Endothelial cell of umbilical vein (primary cell): Measurements from ENCODE around the gene SPTLC2. TPM values are rescaled to one million over a fixed set of nuclear protein-coding genes. Genes with fewer than 3 reads are reported as not detected.

Source experiments
- BruUV-seq: library from RNA; stranded (reverse); fragments of 400-500 nt; replicated peaks from 2 replicates; lab custom pipeline; 2021; lab: Mats Ljungman, UMichigan
- CTCF ChIA-PET: fragments of 300-600, 350-600 bp; sonication (Branson Sonifier 250); formaldehyde crosslinking; loops from one replicate; lab custom pipeline; 2021; ENCODE audit warnings: antibody characterized with exemption, inconsistent platforms; lab: Charles Lee
- POLR2A ChIA-PET: fragments of 300-600, 350-600 bp; sonication (Branson Sonifier 250); formaldehyde crosslinking; loops from one replicate; lab custom pipeline; 2021; ENCODE audit warnings: antibody characterized with exemption, inconsistent platforms; lab: Charles Lee
- DNase-seq: peaks from one replicate; pipeline ENCODE4 v3.0.0-alpha.2; 2011; ENCODE audit warnings: low read depth, low spot score
- FAIRE-seq: peaks from 2 replicates; lab custom pipeline; 2011; peaks lifted over from hg19 to GRCh38; lab: Jason Lieb, UNC
- H2AFZ ChIP-seq: 2 replicates; pipeline ENCODE4 v1.6.0; 2012; ENCODE audit warnings: low read depth, low read length, control low read depth, inconsistent platforms
- H3K27ac ChIP-seq: 2 replicates; pipeline ENCODE4 v1.5.1; 2011; ENCODE audit warnings: low read depth, mild to moderate bottlenecking, control low read depth, low read length, moderate library complexity; ENCODE audit not compliant: insufficient read depth
- H3K27me3 ChIP-seq, 2 experiments: 2 replicates each; pipeline versions ENCODE4 v1.6.0 to v1.6.1; 2011; ENCODE audit warnings: low read length in 2 of 2, mixed read lengths in 1 of 2; ENCODE audit not compliant: control insufficient read depth in 2 of 2, insufficient read depth in 2 of 2
- H3K36me3 ChIP-seq, 2 experiments: 2 replicates in 1 of 2; 3 replicates in 1 of 2; pipeline ENCODE4 v1.5.1; 2011; ENCODE audit warnings: low read length in 2 of 2, mild to moderate bottlenecking in 1 of 2, moderate library complexity in 1 of 2; ENCODE audit not compliant: control insufficient read depth in 2 of 2, insufficient read depth in 2 of 2; ENCODE audit errors: extremely low read depth in 1 of 2
- H3K4me1 ChIP-seq: 3 replicates; pipeline ENCODE4 v1.5.1; 2011; ENCODE audit warnings: mild to moderate bottlenecking, low read length; ENCODE audit not compliant: control insufficient read depth, insufficient read depth; ENCODE audit errors: extremely low read depth
- H3K4me2 ChIP-seq: 2 replicates; pipeline ENCODE4 v1.6.1; 2011; ENCODE audit warnings: low read length, control low read depth, mixed read lengths; ENCODE audit not compliant: insufficient read depth
- H3K4me3 ChIP-seq, 3 experiments: fragments of 200-600 bp in 1 of 3; sonication (generic), shearing (Covaris generic) in 1 of 3; replicated peaks in 1 of 3; 2 replicates each; pipeline ENCODE4 v1.5.1; 2011 to 2016; ENCODE audit warnings: control low read depth in 3 of 3, low read length in 3 of 3, mild to moderate bottlenecking in 2 of 3, inconsistent platforms in 1 of 3, low read depth in 1 of 3, moderate library complexity in 1 of 3; ENCODE audit not compliant: insufficient read depth in 1 of 3
- H3K79me2 ChIP-seq: 2 replicates; pipeline ENCODE4 v1.6.0; 2012; ENCODE audit warnings: low read length, inconsistent platforms; ENCODE audit not compliant: control insufficient read depth, insufficient read depth
- H3K9ac ChIP-seq: replicated peaks from 2 replicates; pipeline ENCODE3; 2011; ENCODE audit warnings: low read length, control low read depth; ENCODE audit not compliant: insufficient read depth; ENCODE audit errors: extremely low read depth
- H3K9me1 ChIP-seq: replicated peaks from 3 replicates; pipeline ENCODE4 v1.6.0; 2011; ENCODE audit warnings: mild to moderate bottlenecking, low read length; ENCODE audit not compliant: control insufficient read depth, insufficient read depth; ENCODE audit errors: extremely low read depth
- H3K9me3 ChIP-seq: replicated peaks from 2 replicates; pipeline ENCODE4 v1.5.1; 2012; ENCODE audit warnings: low read length, inconsistent platforms; ENCODE audit not compliant: control insufficient read depth, insufficient read depth
- H4K20me1 ChIP-seq: replicated peaks from 2 replicates; pipeline ENCODE3; 2011; ENCODE audit warnings: mild to moderate bottlenecking, low read length; ENCODE audit not compliant: control insufficient read depth, insufficient read depth; ENCODE audit errors: extremely low read depth
- CTCF ChIP-seq, 2 donors: IDR thresholded peaks; 1 replicate in 1 of 2; 2 replicates in 1 of 2; pipeline ENCODE4 v1.5.1; 2011; ENCODE audit warnings: low read length in 2 of 2, mild to moderate bottlenecking in 2 of 2, moderate library complexity in 2 of 2, control low read depth in 1 of 2, inconsistent platforms in 1 of 2, low read depth in 1 of 2; ENCODE audit not compliant: insufficient read depth in 1 of 2; ENCODE audit errors: extremely low read depth in 1 of 2
- EZH2 ChIP-seq: IDR thresholded peaks from 2 replicates; pipeline ENCODE4 v1.6.1; 2012; ENCODE audit warnings: borderline replicate concordance, low read depth, mild to moderate bottlenecking, moderate library complexity, low read length, inconsistent platforms; ENCODE audit not compliant: severe bottlenecking
- FOS ChIP-seq: IDR thresholded peaks from 2 replicates; pipeline ENCODE4 v1.6.1; 2011; ENCODE audit warnings: mild to moderate bottlenecking, low read length, moderate library complexity, borderline replicate concordance; ENCODE audit not compliant: insufficient read depth
- GATA2 ChIP-seq: IDR thresholded peaks from 2 replicates; pipeline ENCODE4 v1.7.0; 2011; ENCODE audit warnings: low read depth, mild to moderate bottlenecking, moderate library complexity, mixed read lengths, low read length; ENCODE audit not compliant: insufficient read length, insufficient read depth
- JUN ChIP-seq: IDR thresholded peaks from 2 replicates; pipeline ENCODE4 v1.6.1; 2011; ENCODE audit warnings: borderline replicate concordance, low read depth; ENCODE audit not compliant: insufficient read length, insufficient read depth
- MYC ChIP-seq: IDR thresholded peaks from one replicate; pipeline ENCODE4 v1.6.1; 2011; ENCODE audit warnings: mild to moderate bottlenecking, low read depth, low read length
- POLR2A ChIP-seq: IDR thresholded peaks from 2 replicates; pipeline ENCODE4 v1.6.1; 2012; ENCODE audit warnings: low read depth, mild to moderate bottlenecking, control low read depth, low read length
- POLR2AphosphoS5 ChIP-seq: IDR thresholded peaks from 2 replicates; pipeline ENCODE4 v1.6.1; 2012; ENCODE audit warnings: low read depth, mild to moderate bottlenecking, control low read depth, low read length, moderate library complexity; ENCODE audit not compliant: insufficient read depth
- dilution Hi-C: fragments of 300-500 bp; cut with MboI; formaldehyde crosslinking; loops from one replicate; pipeline ENCODE4 v1.15.0; 2019; ENCODE audit warnings: low sequenced_read_pairs; ENCODE audit not compliant: extremely low pct_ligation_motif_present
- intact Hi-C: fragments of 100-400 bp; cut with micrococcal nuclease; formaldehyde crosslinking; loops from one replicate; pipeline ENCODE4 v1.10.0; 2022
- polyA plus RNA-seq, 4 experiments: library from polyadenylated mRNA; depleted of rRNA in 3 of 4; stranded (reverse) in 3 of 4; unstranded in 1 of 4; fragments of >200 nt; gene quantifications; 2 replicates each; pipeline versions ENCODE4 v1.2.1 to v1.2.3, GENCODE V29; 2011 to 2012; ENCODE audit warnings: missing spikeins in 1 of 4
- total RNA-seq: library from RNA; stranded (reverse); gene quantifications from 2 replicates; pipeline ENCODE4 v1.2.3, GENCODE V29; 2021
- TF ChIP-seq, protein P1 (sequence below): IDR thresholded peaks from 2 replicates; pipeline ENCODE4 v1.6.1; 2011; ENCODE audit not compliant: insufficient read depth, insufficient read length

SPTLC2 gene
- total and polyA plus RNA-seq, 2 donors (not counting 3 experiments of a cell fraction or from before 2014, with no cell fraction given) = 19.1 to 71.3 TPM

- no peak overlapping the region for H3K9ac ChIP-seq
- H4K20me1 ChIP-seq = no peaks in the 10 kb centered on the region
- H3K36me3 ChIP-seq = no peaks in the 10 kb centered on the region
- H3K9me3 ChIP-seq = no peaks in the 10 kb centered on the region
- POLR2A ChIA-PET = no interaction called here
- no TSS peak for BruUV-seq
- no peak overlapping the region for H3K4me2 ChIP-seq
- no peaks in the 10 kb centered on the region for H3K9me1 ChIP-seq
- CTCF ChIA-PET = no interaction called here
- peaks cover 0 to 2% of the 10 kb centered on the region in 2 experiments for H3K27me3 ChIP-seq
- dilution Hi-C loops (no loop called here), intact Hi-C loops (no loop called here)
- FAIRE-seq = no peak
- H3K79me2 ChIP-seq = no peaks in the 10 kb centered on the region
- no peak for TF ChIP-seq GATA2
- no peak for TF ChIP-seq JUN
- H2AFZ ChIP-seq = no peak overlapping the region
- no peak for DNase-seq
- no peak overlapping the region for H3K4me3 ChIP-seq
- no peak overlapping the region for H3K27ac ChIP-seq
- no peaks in the 10 kb centered on the region for H3K4me1 ChIP-seq
Observed at GRCh38 chr14:77482422-77482821, 134.0 kb downstream of the SPTLC2 start.

- peaks cover 0 to 2% of the 10 kb centered on the region in 2 experiments for H3K27me3 ChIP-seq
- no peaks in the 10 kb centered on the region for H3K9me1 ChIP-seq
- dilution Hi-C loops = no loop called here
- no TSS peak for BruUV-seq
- no peak overlapping the region for H2AFZ ChIP-seq
- H3K79me2 ChIP-seq = no peaks in the 10 kb centered on the region
- no peak overlapping the region for H3K9ac ChIP-seq
- no peaks in the 10 kb centered on the region for H4K20me1 ChIP-seq
- no peaks in the 10 kb centered on the region for H3K36me3 ChIP-seq
- intact Hi-C loops = no loop called here
- H3K9me3 ChIP-seq = no peaks in the 10 kb centered on the region
- no peak overlapping the region for H3K4me2 ChIP-seq
- CTCF ChIA-PET = interaction anchor here (1.8 kb wide), 1 partner anchor 20 kb away, joined by 5 read pairs; no protein-coding TSS in a partner anchor
- no peak for DNase-seq
- no peak overlapping the region for H3K4me3 ChIP-seq
- POLR2A ChIA-PET = no interaction called here
- no peaks in the 10 kb centered on the region for H3K4me1 ChIP-seq
- TF ChIP-seq GATA2 (no peak), CTCF (IDR thresholded peaks at IDR 0.05; ENCODE audit: extremely low read depth in 1 of 2, insufficient read depth in 1 of 2, low read depth in 1 of 2, low read length in 2 of 2) (no peak), MYC (no peak), POLR2A (no peak), FOS (no peak), JUN (no peak), EZH2 (no peak), POLR2AphosphoS5 (no peak)
- TF ChIP-seq, protein P1, sequence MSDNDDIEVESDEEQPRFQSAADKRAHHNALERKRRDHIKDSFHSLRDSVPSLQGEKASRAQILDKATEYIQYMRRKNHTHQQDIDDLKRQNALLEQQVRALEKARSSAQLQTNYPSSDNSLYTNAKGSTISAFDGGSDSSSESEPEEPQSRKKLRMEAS = no peak
- H3K27ac ChIP-seq = no peak overlapping the region
- FAIRE-seq = no peak
Observed at GRCh38 chr14:77478796-77479195, 137.6 kb downstream of the SPTLC2 start.
